Spinal cord (tissue), 10 donors: Measurements from ENCODE around the gene MAP4K2. TPM values are rescaled to one million over a fixed set of nuclear protein-coding genes. Genes with fewer than 3 reads are reported as not detected.
A peak's percentile ranks its signal among the peaks of the same experiment; 100 is the strongest.

Experiments
- DNase-seq, 6 donors: peaks; one replicate each; pipeline versions ENCODE4 v3.0.0 to v3.0.0-alpha.2; 2013 to 2015; ENCODE audit warnings: low spot score in 6 of 6, low read depth in 4 of 6
- H3K27ac ChIP-seq: one replicate; pipeline ENCODE4 v1.5.1; 2013; ENCODE audit warnings: low read depth, low read length, control low read depth
- H3K27me3 ChIP-seq: one replicate; pipeline ENCODE4 v1.6.1; 2013; ENCODE audit warnings: low read length; ENCODE audit not compliant: control insufficient read depth, insufficient read depth
- H3K36me3 ChIP-seq: one replicate; pipeline ENCODE4 v1.6.1; 2013; ENCODE audit warnings: low read length; ENCODE audit not compliant: control insufficient read depth, insufficient read depth
- H3K4me1 ChIP-seq: one replicate; pipeline ENCODE4 v1.6.1; 2013; ENCODE audit warnings: low read length; ENCODE audit not compliant: control insufficient read depth, insufficient read depth
- H3K4me3 ChIP-seq: one replicate; pipeline ENCODE4 v1.5.1; 2013; ENCODE audit warnings: low read depth, low read length, control low read depth
- H3K9me3 ChIP-seq: one replicate; pipeline ENCODE4 v1.6.1; 2013; ENCODE audit warnings: low read length; ENCODE audit not compliant: control insufficient read depth, insufficient read depth
- WGBS: methylation state at CpG from one replicate; pipeline ENCODE4 v1.1.5; 2013; ENCODE audit warnings: missing lambda C conversion rate; ENCODE audit not compliant: insufficient coverage; 5-methylcytosine and 5-hydroxymethylcytosine counted together
- polyA plus RNA-seq, 2 donors: library from polyadenylated mRNA; unstranded; fragments of 120-200 nt; gene quantifications; one replicate each; pipeline ENCODE4 v1.2.1, GENCODE V29; 2013; ENCODE audit not compliant: insufficient read length in 2 of 2
- total RNA-seq, 2 donors: library from RNA; depleted of rRNA in 1 of 2; stranded (reverse); fragments of 120-200 nt in 1 of 2; fragments of >200 nt in 1 of 2; gene quantifications; one replicate each; pipeline versions ENCODE4 v1.2.3 to v1.2.4, GENCODE V29; 2013 to 2014
- donor health status: healthy.

MAP4K2 gene
- total and polyA plus RNA-seq, 4 donors = 15.3 to 47.7 (median 31.1) TPM

DNA sequence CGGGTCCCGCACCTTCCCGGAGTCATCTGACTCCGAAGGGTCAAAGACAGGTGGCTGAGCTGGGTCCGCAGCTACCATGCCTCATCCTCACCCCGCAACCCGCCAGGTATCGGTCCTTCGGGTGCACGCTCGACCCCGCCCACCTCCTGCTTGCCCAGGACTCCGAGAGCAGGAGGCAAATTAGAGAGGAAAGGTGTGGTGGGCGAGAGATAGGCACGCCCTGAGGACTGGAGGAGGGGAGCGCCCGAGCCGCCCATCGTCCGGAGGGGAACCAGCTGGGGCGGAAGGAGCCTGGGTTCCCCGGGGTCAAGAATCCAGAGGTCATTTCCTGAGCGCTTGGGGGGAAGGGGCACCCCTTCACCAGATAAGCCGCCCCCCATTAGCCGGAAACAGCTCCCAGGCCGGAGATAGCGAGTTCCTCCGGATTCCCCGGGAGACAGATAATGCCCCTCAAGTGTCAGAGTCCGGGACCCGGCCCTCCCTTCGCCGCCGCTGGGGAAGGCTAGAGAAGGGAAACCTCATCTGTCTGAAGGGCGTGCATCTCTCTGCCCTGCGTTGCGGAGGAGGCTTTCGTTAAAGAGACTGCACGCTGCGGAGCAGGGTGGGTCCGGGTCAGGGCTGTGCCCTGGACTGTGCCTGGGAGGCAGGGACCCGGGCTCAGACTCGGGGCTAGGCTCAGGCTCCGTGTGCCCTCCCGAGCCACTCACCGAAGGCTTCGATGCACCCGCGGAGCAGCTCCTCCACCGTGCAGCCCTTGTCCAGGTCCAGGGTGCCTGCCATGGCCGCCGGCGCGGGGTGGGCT, 60.7 kb downstream of the MAP4K2 start:
- Histone ChIP-seq H3K9me3 (no peaks in the 10 kb centered on the region), H3K4me1 (peaks cover 52% of the 10 kb centered on the region), H3K4me3 (peak overlapping the region; percentile 26), H3K36me3 (peaks cover 33% of the 10 kb centered on the region), H3K27me3 (peaks cover 31% of the 10 kb centered on the region), H3K27ac (no peak overlapping the region)
- 14% methylated on average over 48 of the region's 54 CpGs for WGBS
- DNase-seq = peak in 1 of 6 donors; percentile 10

DNA sequence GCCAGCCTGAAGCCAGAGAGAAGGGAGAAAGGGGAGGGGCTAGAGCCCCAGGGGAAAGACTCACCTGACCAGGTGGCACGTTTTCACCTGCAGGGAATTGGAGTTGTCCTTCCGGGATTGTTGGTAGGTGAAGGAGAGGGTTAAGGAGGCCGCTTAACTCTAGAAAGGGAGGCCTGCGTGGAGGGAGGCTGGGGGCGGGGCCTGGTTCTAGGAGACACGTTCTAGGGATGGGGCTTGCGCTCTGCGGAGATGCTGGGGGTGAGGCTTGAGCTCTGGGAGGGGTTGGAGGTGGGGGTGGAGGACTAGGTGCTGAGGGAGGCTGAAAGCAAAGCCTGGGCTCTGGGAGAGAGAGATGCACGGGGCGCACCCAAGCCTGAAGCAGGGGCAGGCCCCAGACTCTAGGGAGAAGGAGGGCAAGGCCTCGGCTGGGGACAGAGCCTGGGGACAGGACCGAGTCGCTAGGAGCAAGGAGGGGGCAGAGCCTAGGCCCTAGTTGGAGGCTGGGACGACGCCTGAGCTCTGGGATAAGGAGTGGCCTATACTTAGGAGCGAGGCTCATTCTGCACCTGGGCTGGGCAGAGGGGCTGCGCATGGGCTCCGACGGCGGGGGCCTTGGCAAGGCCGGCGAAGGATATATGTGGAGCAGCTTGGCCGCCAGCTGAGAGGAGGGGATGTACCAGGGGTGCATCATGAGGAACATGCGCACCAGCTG, 61.5 kb downstream of the MAP4K2 start:
- no peak for DNase-seq
- Histone ChIP-seq H3K27me3 (peaks cover 31% of the 10 kb centered on the region), H3K36me3 (peaks cover 39% of the 10 kb centered on the region), H3K4me3 (peak overlapping the region; percentile 26), H3K27ac (no peak overlapping the region), H3K9me3 (no peaks in the 10 kb centered on the region), H3K4me1 (peaks cover 50% of the 10 kb centered on the region)
- WGBS = 51% methylated on average over 24 of the region's 24 CpGs

DNA sequence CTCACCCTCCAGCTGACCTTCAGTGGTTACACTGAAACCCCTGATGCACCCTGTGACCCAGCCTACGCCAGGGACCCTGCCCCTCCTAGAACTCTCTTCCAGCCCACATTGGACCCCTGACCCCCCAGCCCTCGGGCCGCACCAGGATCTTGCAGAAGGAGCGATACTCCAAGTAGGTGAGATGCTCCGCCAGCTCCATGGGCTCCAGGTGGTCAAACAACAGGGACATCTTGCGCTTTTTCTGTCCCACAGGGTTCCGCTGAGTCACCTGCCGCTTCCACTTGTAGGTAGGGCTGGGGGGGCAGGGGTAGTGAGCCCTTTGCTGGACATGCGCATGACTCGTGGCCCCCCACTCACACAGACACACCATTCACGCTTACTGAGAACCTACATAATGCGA, 63.1 kb downstream of the MAP4K2 start:
- Histone ChIP-seq H3K4me3 (no peak overlapping the region), H3K27me3 (peaks cover 31% of the 10 kb centered on the region), H3K4me1 (peaks cover 34% of the 10 kb centered on the region), H3K36me3 (peaks cover 56% of the 10 kb centered on the region), H3K9me3 (no peaks in the 10 kb centered on the region), H3K27ac (no peak overlapping the region)
- no peak for DNase-seq
- WGBS = 96% methylated on average over 8 of the region's 12 CpGs

DNA sequence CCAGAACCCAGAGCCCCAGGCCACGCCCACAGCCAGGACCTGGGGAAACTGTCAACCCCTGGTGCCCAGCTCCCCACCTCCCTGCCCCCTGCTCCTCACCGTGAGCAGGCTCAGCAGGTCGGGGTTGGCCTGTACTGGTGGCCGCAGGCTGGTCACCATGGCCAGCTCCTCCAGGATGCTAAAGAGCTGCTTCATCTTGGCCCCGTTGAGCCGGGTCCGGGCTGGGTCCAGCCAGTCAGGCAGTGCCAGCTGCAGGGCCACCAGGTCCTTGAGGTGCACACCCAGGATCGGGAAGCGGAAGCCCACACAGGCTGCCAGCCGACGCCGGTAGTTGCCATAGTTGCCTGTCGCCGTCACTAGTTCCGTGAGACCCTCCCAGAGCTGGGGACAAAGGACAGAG, 66.4 kb downstream of the MAP4K2 start:
- H3K4me1 ChIP-seq = peaks cover 6% of the 10 kb centered on the region
- peaks cover 5% of the 10 kb centered on the region for H3K27me3 ChIP-seq
- no peak overlapping the region for H3K4me3 ChIP-seq
- H3K9me3 ChIP-seq = no peaks in the 10 kb centered on the region
- no peak for DNase-seq
- WGBS = 89% methylated on average over 12 of the region's 15 CpGs
- no peak overlapping the region for H3K27ac ChIP-seq
- H3K36me3 ChIP-seq = peaks cover 53% of the 10 kb centered on the region

DNA sequence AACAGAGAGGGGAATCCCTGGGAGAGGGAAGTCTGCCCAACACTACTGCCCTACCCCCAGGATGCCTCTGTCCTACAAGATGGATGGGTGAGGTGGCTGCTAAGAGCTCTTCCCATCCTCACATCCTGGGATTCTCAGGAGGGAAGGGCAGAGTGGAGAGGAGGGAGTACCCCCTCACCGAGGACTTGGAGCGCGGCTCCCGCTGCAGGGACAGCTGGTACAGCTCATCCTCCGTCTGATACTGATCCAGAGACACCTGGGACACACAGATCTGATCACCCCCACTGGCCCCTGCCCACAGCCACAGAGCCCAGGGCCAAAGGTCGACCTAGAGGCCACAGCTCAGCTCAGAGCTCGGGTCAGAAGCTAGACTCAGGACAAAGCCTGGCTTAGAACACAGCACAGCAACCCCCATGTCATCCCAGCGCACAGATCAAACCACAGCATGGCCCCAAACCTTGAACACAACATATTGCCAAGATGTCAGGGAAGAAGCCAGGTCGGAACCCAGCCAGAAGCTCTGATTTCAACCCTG, 67.2 kb downstream of the MAP4K2 start:
- Histone ChIP-seq H3K4me1 (no peaks in the 10 kb centered on the region), H3K36me3 (peaks cover 46% of the 10 kb centered on the region), H3K27ac (no peak overlapping the region), H3K9me3 (no peaks in the 10 kb centered on the region), H3K4me3 (no peak overlapping the region), H3K27me3 (no peaks in the 10 kb centered on the region)
- DNase-seq = no peak
- WGBS = 85% methylated on average over 9 of the region's 9 CpGs

Other genes starting within 250 kb of the MAP4K2 start
- gene SLC22A11, start 247.3 kb downstream of the MAP4K2 start, total RNA-seq = under 1 TPM in 1 of 2 donors, not detected in 1; 0.11 TPM
- gene SLC22A11, start 247.3 kb downstream of the MAP4K2 start, polyA plus RNA-seq = under 1 TPM in 1 of 2 donors, not detected in 1; 0.30 TPM
- not detected for gene SLC22A12, start 212.0 kb downstream of the MAP4K2 start, total RNA-seq
- gene SLC22A12, start 212.0 kb downstream of the MAP4K2 start, polyA plus RNA-seq = not detected
- 100 to 1,000 TPM in 1 of 2 donors, 10 to 100 TPM in 1; 68.0 to 145 TPM for gene NRXN2, start 80.0 kb downstream of the MAP4K2 start, total RNA-seq
- 100 to 1,000 TPM; 415 to 424 TPM for gene NRXN2, start 80.0 kb downstream of the MAP4K2 start, polyA plus RNA-seq
- gene RASGRP2, start 59.1 kb downstream of the MAP4K2 start, total RNA-seq = 10 to 100 TPM; 18.8 to 23.7 TPM
- 10 to 100 TPM; 58.7 to 87.3 TPM for gene RASGRP2, start 59.1 kb downstream of the MAP4K2 start, polyA plus RNA-seq
- 10 to 100 TPM in 1 of 2 donors, 1 to 10 TPM in 1; 9.7 to 13.6 TPM for gene PYGM, start 43.2 kb downstream of the MAP4K2 start, total RNA-seq
- 10 to 100 TPM in 1 of 2 donors, 1 to 10 TPM in 1; 8.3 to 13.3 TPM for gene PYGM, start 43.2 kb downstream of the MAP4K2 start, polyA plus RNA-seq
- gene SF1, start 24.7 kb downstream of the MAP4K2 start, total RNA-seq = 100 to 1,000 TPM; 102 to 118 TPM
- gene SF1, start 24.7 kb downstream of the MAP4K2 start, polyA plus RNA-seq = 100 to 1,000 TPM; 286 to 377 TPM
- 10 to 100 TPM; 12.4 to 17.6 TPM for gene MEN1, start 7.3 kb upstream of the MAP4K2 start, total RNA-seq
- 10 to 100 TPM; 39.3 to 46.7 TPM for gene MEN1, start 7.3 kb upstream of the MAP4K2 start, polyA plus RNA-seq
- gene CDC42BPG, start 41.4 kb upstream of the MAP4K2 start, total RNA-seq = 1 to 10 TPM in 1 of 2 donors, under 1 TPM in 1; 0.59 to 2.0 TPM
- 1 to 10 TPM in 1 of 2 donors, under 1 TPM in 1; 0.43 to 1.5 TPM for gene CDC42BPG, start 41.4 kb upstream of the MAP4K2 start, polyA plus RNA-seq
- 10 to 100 TPM; 40.9 to 75.8 TPM for gene EHD1, start 75.4 kb upstream of the MAP4K2 start, total RNA-seq
- gene EHD1, start 75.4 kb upstream of the MAP4K2 start, polyA plus RNA-seq = 100 to 1,000 TPM in 1 of 2 donors, 10 to 100 TPM in 1; 82.4 to 102 TPM
- 10 to 100 TPM in 1 of 2 donors, 1 to 10 TPM in 1; 8.1 to 14.7 TPM for gene ATG2A, start 114.0 kb upstream of the MAP4K2 start, total RNA-seq
- gene ATG2A, start 114.0 kb upstream of the MAP4K2 start, polyA plus RNA-seq = 10 to 100 TPM; 26.0 to 26.8 TPM
- gene PPP2R5B, start 121.5 kb upstream of the MAP4K2 start, total RNA-seq = 10 to 100 TPM; 26.3 to 40.0 TPM
- gene PPP2R5B, start 121.5 kb upstream of the MAP4K2 start, polyA plus RNA-seq = 10 to 100 TPM; 96.4 to 99.8 TPM
- 1 to 10 TPM in 1 of 2 donors, under 1 TPM in 1; 0.59 to 3.5 TPM for gene GPHA2, start 132.7 kb upstream of the MAP4K2 start, total RNA-seq
- gene GPHA2, start 132.7 kb upstream of the MAP4K2 start, polyA plus RNA-seq = 1 to 10 TPM in 1 of 2 donors, not detected in 1; 1.9 TPM
- under 1 TPM in 1 of 2 donors, not detected in 1; 0.50 TPM for gene MAJIN, start 168.9 kb upstream of the MAP4K2 start, total RNA-seq
- gene MAJIN, start 168.9 kb upstream of the MAP4K2 start, polyA plus RNA-seq = under 1 TPM in 1 of 2 donors, not detected in 1; 0.42 TPM
- under 1 TPM; 0.99 TPM for gene BATF2, start 193.8 kb upstream of the MAP4K2 start, total RNA-seq
- gene BATF2, start 193.8 kb upstream of the MAP4K2 start, polyA plus RNA-seq = 1 to 10 TPM in 1 of 2 donors, under 1 TPM in 1; 0.76 to 1.0 TPM
- gene ARL2, start 210.9 kb upstream of the MAP4K2 start, total RNA-seq = 100 to 1,000 TPM in 1 of 2 donors, 10 to 100 TPM in 1; 75.4 to 120 TPM
- gene ARL2, start 210.9 kb upstream of the MAP4K2 start, polyA plus RNA-seq = 100 to 1,000 TPM; 119 to 123 TPM
- 10 to 100 TPM; 14.4 to 25.7 TPM for gene SNX15, start 224.2 kb upstream of the MAP4K2 start, total RNA-seq
- gene SNX15, start 224.2 kb upstream of the MAP4K2 start, polyA plus RNA-seq = 10 to 100 TPM; 30.6 to 32.4 TPM
- 1 to 10 TPM; 4.0 to 6.4 TPM for gene SAC3D1, start 238.0 kb upstream of the MAP4K2 start, total RNA-seq
- 10 to 100 TPM; 16.5 to 18.0 TPM for gene SAC3D1, start 238.0 kb upstream of the MAP4K2 start, polyA plus RNA-seq